ENCODE results near the gene AASDH.

DNA sequence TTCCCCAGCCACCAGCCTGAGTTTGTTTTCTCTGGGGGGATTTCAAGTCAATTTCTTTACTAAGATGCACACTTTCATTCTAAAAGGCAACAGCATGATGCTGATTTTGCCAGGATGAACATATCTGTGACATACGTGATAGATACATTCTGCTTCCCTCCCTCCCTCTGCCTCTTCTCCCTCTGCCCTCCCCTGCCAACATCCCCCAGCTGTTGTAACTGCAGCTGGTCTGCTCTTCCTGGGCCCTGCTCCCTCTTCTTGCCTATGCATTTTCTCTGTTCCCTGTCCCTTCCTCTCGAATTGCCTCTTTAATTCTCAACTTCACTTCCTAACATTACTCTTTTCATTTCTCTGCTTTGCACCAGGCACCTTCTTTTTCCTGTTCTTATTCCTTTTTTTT, 83.4 kb downstream of the AASDH start:
- no peak for TF ChIP-seq EP300 (IDR thresholded peaks at IDR 0.05)
- no peak for TF ChIP-seq RCOR1 (IDR thresholded peaks at IDR 0.05; ENCODE audit: low read depth, low read length)
- TF ChIP-seq CEBPB (IDR thresholded peaks at IDR 0.05) = no peak
- TF ChIP-seq POLR2A (IDR thresholded peaks at IDR 0.05; ENCODE audit: low read length) = no peak
- TF ChIP-seq, protein P1, sequence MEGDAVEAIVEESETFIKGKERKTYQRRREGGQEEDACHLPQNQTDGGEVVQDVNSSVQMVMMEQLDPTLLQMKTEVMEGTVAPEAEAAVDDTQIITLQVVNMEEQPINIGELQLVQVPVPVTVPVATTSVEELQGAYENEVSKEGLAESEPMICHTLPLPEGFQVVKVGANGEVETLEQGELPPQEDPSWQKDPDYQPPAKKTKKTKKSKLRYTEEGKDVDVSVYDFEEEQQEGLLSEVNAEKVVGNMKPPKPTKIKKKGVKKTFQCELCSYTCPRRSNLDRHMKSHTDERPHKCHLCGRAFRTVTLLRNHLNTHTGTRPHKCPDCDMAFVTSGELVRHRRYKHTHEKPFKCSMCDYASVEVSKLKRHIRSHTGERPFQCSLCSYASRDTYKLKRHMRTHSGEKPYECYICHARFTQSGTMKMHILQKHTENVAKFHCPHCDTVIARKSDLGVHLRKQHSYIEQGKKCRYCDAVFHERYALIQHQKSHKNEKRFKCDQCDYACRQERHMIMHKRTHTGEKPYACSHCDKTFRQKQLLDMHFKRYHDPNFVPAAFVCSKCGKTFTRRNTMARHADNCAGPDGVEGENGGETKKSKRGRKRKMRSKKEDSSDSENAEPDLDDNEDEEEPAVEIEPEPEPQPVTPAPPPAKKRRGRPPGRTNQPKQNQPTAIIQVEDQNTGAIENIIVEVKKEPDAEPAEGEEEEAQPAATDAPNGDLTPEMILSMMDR (IDR thresholded peaks at IDR 0.05) = no peak
- TF ChIP-seq, protein P2, sequence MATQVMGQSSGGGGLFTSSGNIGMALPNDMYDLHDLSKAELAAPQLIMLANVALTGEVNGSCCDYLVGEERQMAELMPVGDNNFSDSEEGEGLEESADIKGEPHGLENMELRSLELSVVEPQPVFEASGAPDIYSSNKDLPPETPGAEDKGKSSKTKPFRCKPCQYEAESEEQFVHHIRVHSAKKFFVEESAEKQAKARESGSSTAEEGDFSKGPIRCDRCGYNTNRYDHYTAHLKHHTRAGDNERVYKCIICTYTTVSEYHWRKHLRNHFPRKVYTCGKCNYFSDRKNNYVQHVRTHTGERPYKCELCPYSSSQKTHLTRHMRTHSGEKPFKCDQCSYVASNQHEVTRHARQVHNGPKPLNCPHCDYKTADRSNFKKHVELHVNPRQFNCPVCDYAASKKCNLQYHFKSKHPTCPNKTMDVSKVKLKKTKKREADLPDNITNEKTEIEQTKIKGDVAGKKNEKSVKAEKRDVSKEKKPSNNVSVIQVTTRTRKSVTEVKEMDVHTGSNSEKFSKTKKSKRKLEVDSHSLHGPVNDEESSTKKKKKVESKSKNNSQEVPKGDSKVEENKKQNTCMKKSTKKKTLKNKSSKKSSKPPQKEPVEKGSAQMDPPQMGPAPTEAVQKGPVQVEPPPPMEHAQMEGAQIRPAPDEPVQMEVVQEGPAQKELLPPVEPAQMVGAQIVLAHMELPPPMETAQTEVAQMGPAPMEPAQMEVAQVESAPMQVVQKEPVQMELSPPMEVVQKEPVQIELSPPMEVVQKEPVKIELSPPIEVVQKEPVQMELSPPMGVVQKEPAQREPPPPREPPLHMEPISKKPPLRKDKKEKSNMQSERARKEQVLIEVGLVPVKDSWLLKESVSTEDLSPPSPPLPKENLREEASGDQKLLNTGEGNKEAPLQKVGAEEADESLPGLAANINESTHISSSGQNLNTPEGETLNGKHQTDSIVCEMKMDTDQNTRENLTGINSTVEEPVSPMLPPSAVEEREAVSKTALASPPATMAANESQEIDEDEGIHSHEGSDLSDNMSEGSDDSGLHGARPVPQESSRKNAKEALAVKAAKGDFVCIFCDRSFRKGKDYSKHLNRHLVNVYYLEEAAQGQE (IDR thresholded peaks at IDR 0.05) = no peak
- TF ChIP-seq, protein P3, sequence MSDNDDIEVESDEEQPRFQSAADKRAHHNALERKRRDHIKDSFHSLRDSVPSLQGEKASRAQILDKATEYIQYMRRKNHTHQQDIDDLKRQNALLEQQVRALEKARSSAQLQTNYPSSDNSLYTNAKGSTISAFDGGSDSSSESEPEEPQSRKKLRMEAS (IDR thresholded peaks at IDR 0.05) = no peak
- no peak for TF ChIP-seq GATA3 (IDR thresholded peaks at IDR 0.05; ENCODE audit: borderline replicate concordance)
- TF ChIP-seq, protein P4, sequence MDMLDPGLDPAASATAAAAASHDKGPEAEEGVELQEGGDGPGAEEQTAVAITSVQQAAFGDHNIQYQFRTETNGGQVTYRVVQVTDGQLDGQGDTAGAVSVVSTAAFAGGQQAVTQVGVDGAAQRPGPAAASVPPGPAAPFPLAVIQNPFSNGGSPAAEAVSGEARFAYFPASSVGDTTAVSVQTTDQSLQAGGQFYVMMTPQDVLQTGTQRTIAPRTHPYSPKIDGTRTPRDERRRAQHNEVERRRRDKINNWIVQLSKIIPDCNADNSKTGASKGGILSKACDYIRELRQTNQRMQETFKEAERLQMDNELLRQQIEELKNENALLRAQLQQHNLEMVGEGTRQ (IDR thresholded peaks at IDR 0.05) = no peak
- no peak for TF ChIP-seq JUNB (IDR thresholded peaks at IDR 0.05)
- TF ChIP-seq, protein P5, sequence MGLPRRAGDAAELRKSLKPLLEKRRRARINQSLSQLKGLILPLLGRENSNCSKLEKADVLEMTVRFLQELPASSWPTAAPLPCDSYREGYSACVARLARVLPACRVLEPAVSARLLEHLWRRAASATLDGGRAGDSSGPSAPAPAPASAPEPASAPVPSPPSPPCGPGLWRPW (IDR thresholded peaks at IDR 0.05) = no peak
- TF ChIP-seq KDM1A (IDR thresholded peaks at IDR 0.05; ENCODE audit: low read depth) = no peak
